ENCODE measurements around the gene HPSE2. TPM values are rescaled to one million over a fixed set of nuclear protein-coding genes. Genes with fewer than 3 reads are reported as not detected.

Gene HPSE2
- total RNA-seq, 2 experiments from 2014 or later: not detected

DNA sequence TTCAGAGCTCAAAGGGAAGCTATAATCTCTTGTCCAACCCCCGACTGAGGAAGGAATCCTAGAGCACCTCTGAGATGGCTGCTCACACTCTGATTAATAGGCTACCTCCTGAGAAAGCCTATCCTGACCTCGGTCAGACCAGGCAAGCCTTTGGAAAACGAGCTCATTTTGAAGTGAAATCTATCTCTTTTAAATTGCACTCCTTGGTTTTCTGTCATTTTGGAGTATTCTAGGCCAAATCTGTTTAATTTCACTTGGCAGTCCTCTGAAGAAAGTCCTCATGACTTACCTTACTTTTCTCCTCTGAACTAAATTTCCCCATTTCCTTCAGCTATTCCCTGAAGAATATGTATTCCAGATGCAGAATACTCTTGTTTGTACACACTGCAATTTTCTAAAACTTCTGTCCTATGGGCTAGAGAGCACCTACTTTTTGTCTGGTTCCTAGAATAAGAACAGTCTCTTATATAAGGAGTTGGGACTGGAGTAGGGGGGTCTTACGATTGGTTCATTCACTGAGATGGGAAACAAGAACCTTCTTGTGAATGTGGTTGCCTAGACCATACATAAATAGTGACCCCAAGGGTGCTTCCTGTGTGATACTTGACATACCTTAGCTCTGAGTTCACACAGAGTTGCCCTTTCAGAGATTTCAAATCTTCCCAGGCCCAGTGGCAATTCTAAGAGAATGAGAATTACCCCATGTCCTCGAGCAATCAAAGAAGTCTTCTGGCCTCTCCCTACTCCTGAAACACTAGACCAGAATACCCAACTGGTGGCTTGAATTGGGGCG lies 757.0 kb downstream of the HPSE2 start:
- peaks cover 7% of the 10 kb centered on the region for H3K27me3 Mint-ChIP-seq
- H3K27ac Mint-ChIP-seq: no peak overlapping the region
- H3K9me3 Mint-ChIP-seq: no peaks in the 10 kb centered on the region
- CTCF ChIA-PET: interaction anchor here (0.5 kb wide), 1 partner anchor 985 kb away, joined by 3 read pairs; no protein-coding TSS in a partner anchor
- no peaks in the 10 kb centered on the region for H3K36me3 Mint-ChIP-seq (ENCODE audit: low read depth)
- POLR2A ChIA-PET: no interaction called here
- peaks cover 6% of the 10 kb centered on the region for H3K4me1 Mint-ChIP-seq
- no peak for DNase-seq
- no peak overlapping the region for H3K4me3 Mint-ChIP-seq

GRCh38 chr10:98477861-98478260 lies 757.8 kb downstream of the HPSE2 start:
- peaks cover 4% of the 10 kb centered on the region for H3K27me3 Mint-ChIP-seq
- H3K27ac Mint-ChIP-seq: no peak overlapping the region
- peaks cover 6% of the 10 kb centered on the region for H3K4me1 Mint-ChIP-seq
- no peak overlapping the region for H3K4me3 Mint-ChIP-seq
- POLR2A ChIA-PET: no interaction called here
- no peaks in the 10 kb centered on the region for H3K9me3 Mint-ChIP-seq
- CTCF ChIA-PET: no interaction called here
- no peak for DNase-seq
- H3K36me3 Mint-ChIP-seq (ENCODE audit: low read depth): no peaks in the 10 kb centered on the region

DNA sequence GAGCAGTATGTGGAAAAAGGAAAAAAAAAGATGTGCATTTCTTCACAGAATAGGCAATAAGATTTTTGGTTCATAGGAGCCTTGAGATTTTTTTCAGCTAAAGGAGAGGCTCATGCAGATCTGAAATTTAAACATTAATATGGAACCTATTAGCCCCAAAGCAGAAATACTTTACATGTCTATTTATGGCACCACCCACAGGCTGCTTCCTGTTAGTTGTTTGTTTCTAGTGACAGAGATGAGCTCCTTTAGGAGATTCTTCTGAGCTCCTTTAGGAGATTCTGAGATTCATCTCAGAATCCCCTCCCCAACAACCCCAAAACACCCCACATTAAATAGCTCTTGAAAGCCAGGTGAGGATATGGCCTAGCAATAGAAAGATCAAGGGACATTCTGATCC lies 761.0 kb downstream of the HPSE2 start:
- ChIA-PET POLR2A (no interaction called here), CTCF (no interaction called here)
- H3K36me3 Mint-ChIP-seq (ENCODE audit: low read depth): no peaks in the 10 kb centered on the region

DNA sequence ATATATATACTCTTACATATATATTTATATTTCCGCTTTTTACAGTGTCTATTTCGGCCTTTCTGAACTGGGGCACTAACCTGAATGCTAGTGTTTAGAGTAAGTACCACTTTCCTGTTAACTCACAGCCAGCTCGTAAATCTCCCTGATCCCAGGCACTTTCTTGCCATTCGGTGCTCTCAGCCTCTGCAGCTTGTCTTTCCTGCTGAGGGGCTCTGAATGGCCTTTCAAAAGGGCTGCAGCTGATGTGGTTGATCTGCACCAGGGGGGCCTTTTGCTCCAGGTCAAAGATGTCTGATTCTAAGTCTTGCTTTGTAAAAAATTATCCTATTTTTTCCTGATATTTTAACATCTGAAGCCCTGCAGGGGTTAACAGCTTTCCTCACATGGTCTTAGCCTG lies 763.5 kb downstream of the HPSE2 start:
- H3K27ac Mint-ChIP-seq: no peak overlapping the region
- POLR2A ChIA-PET: no interaction called here
- H3K9me3 Mint-ChIP-seq: no peaks in the 10 kb centered on the region
- CTCF ChIA-PET: no interaction called here
- no peaks in the 10 kb centered on the region for H3K36me3 Mint-ChIP-seq (ENCODE audit: low read depth)
- H3K4me1 Mint-ChIP-seq: peaks cover 9% of the 10 kb centered on the region
- H3K4me3 Mint-ChIP-seq: no peak overlapping the region
- peaks cover 17% of the 10 kb centered on the region for H3K27me3 Mint-ChIP-seq
- no peak for DNase-seq

More for the DNA sequence above, 761.0 kb downstream of the HPSE2 start:
- Mint-ChIP-seq H3K27me3 (peaks cover 1% of the 10 kb centered on the region), H3K4me3 (no peak overlapping the region), H3K9me3 (no peaks in the 10 kb centered on the region), H3K27ac (no peak overlapping the region), H3K4me1 (no peaks in the 10 kb centered on the region)
- no peak for DNase-seq

GRCh38 chr10:98470850-98471249 lies 764.8 kb downstream of the HPSE2 start:
- H3K4me1 Mint-ChIP-seq: peaks cover 11% of the 10 kb centered on the region
- ChIA-PET CTCF (no interaction called here), POLR2A (no interaction called here)
- DNase-seq: no peak
- peaks cover 17% of the 10 kb centered on the region for H3K27me3 Mint-ChIP-seq
- no peak overlapping the region for H3K4me3 Mint-ChIP-seq
- no peak overlapping the region for H3K27ac Mint-ChIP-seq
- no peaks in the 10 kb centered on the region for H3K9me3 Mint-ChIP-seq
- no peaks in the 10 kb centered on the region for H3K36me3 Mint-ChIP-seq (ENCODE audit: low read depth)

- H3K4me3 Mint-ChIP-seq: no peak overlapping the region
- H3K9me3 Mint-ChIP-seq: no peaks in the 10 kb centered on the region
- POLR2A ChIA-PET: no interaction called here
- CTCF ChIA-PET: no interaction called here
- peaks cover 17% of the 10 kb centered on the region for H3K27me3 Mint-ChIP-seq
- H3K27ac Mint-ChIP-seq: no peak overlapping the region
- no peak for DNase-seq
- H3K4me1 Mint-ChIP-seq: peaks cover 11% of the 10 kb centered on the region
- no peaks in the 10 kb centered on the region for H3K36me3 Mint-ChIP-seq (ENCODE audit: low read depth)
Measured at GRCh38 chr10:98469001-98469931, 766.4 kb downstream of the HPSE2 start.

DNA sequence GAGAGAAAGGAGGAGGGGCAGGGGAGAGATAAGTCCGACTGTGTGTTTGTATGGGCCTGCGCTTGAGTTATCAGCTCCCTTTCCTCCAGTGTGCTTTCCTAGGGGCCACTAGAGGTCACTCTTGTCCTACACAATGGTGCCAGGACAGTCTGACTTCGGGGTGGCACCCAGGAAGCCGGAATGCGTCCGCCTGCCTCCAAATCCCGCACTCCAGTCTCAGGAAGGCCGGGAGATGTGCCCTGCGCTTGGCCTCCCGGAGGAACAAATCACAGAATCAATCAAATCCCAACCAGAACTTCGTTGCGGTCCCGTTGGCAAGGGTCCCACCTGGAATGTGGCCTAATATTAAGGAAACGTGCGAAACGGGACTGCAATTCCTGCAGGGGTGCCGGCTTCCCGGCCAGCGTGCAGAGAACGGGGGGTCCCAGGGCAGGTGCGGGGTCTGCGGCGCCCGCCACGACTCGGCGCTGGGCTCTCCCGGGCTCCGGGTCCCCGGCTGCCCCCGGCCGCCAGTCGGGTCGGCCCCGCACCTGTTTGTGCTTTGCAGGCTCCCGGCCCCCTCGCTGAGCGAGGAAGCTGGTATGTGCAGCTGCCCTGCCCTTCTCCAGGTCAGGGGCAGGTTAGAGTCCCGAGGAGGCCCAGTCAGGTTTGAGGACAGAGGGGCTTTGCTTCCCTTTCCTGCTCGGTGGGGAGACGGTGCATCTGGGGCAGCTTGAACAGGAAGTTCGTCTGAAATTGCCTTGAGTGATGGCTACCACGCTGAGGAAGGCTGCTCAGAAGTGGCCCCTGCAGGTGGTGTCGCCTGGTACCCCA lies 767.9 kb downstream of the HPSE2 start:
- H3K36me3 Mint-ChIP-seq (ENCODE audit: low read depth): no peaks in the 10 kb centered on the region
- ChIA-PET CTCF (interaction anchor here (0.6 to 1.8 kb wide), 10 partner anchors 10 to 779 kb away, joined by 3 to 5 read pairs (median 3); no protein-coding TSS in a partner anchor), POLR2A (no interaction called here)
- DNase-seq: peak; percentile 70
- H3K4me1 Mint-ChIP-seq: peaks cover 11% of the 10 kb centered on the region
- H3K27ac Mint-ChIP-seq: peak overlapping the region; percentile 83
- no peaks in the 10 kb centered on the region for H3K9me3 Mint-ChIP-seq
- H3K4me3 Mint-ChIP-seq: peak overlapping the region; percentile 82
- H3K27me3 Mint-ChIP-seq: peaks cover 16% of the 10 kb centered on the region

DNA sequence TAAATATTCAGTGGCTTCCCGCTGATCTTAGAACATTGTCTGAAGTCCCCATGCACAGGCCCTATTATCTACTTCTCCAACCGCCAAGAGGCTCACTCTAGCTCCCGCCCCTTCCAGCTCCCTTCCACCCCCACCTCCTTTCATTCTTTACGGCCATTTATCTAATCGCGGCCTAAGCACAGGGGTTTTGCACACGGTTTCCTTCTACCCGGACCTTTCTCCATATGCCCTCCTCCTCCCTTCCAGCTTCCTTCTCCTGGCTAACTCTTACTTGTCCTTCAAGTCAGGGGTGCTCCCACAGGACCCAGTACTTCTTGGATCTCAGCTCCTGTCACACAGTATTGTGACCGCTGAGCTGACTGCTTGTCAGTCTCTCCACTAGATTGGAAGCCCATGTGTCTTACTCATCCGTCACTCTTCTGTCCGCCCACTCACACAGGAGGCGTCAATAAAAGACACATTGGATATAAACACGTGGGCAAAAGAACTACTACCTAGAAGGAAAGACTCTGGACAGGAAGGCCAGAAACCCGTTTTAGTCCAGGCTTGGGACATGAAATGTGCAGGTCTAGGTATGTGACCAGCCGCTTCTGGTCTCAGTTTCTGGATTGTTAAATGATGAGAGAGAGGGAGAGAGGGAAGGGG lies 768.7 kb downstream of the HPSE2 start:
- CTCF ChIA-PET: interaction anchor here (0.6 to 1.8 kb wide), 9 partner anchors 9 to 780 kb away, joined by 3 to 5 read pairs (median 3); no protein-coding TSS in a partner anchor
- H3K9me3 Mint-ChIP-seq: no peaks in the 10 kb centered on the region
- peaks cover 16% of the 10 kb centered on the region for H3K27me3 Mint-ChIP-seq
- DNase-seq: no peak
- H3K4me1 Mint-ChIP-seq: peaks cover 11% of the 10 kb centered on the region
- H3K36me3 Mint-ChIP-seq (ENCODE audit: low read depth): no peaks in the 10 kb centered on the region
- no peak overlapping the region for H3K27ac Mint-ChIP-seq
- POLR2A ChIA-PET: no interaction called here
- H3K4me3 Mint-ChIP-seq: peak overlapping the region; percentile 82

- ChIA-PET POLR2A (no interaction called here), CTCF (no interaction called here)
- H3K27me3 Mint-ChIP-seq: peaks cover 16% of the 10 kb centered on the region
- DNase-seq: no peak
- no peak overlapping the region for H3K4me3 Mint-ChIP-seq
- H3K4me1 Mint-ChIP-seq: peaks cover 11% of the 10 kb centered on the region
- H3K36me3 Mint-ChIP-seq (ENCODE audit: low read depth): no peaks in the 10 kb centered on the region
- no peaks in the 10 kb centered on the region for H3K9me3 Mint-ChIP-seq
- H3K27ac Mint-ChIP-seq: no peak overlapping the region
Measured at GRCh38 chr10:98465866-98466265, 769.8 kb downstream of the HPSE2 start.

GRCh38 chr10:98463976-98464754 lies 771.5 kb downstream of the HPSE2 start:
- DNase-seq: no peak
- Mint-ChIP-seq H3K4me1 (peaks cover 11% of the 10 kb centered on the region), H3K4me3 (no peak overlapping the region), H3K36me3 (ENCODE audit: low read depth) (no peaks in the 10 kb centered on the region), H3K27me3 (peaks cover 13% of the 10 kb centered on the region), H3K27ac (no peak overlapping the region), H3K9me3 (no peaks in the 10 kb centered on the region)
- CTCF ChIA-PET: no interaction called here
- POLR2A ChIA-PET: no interaction called here

DNA sequence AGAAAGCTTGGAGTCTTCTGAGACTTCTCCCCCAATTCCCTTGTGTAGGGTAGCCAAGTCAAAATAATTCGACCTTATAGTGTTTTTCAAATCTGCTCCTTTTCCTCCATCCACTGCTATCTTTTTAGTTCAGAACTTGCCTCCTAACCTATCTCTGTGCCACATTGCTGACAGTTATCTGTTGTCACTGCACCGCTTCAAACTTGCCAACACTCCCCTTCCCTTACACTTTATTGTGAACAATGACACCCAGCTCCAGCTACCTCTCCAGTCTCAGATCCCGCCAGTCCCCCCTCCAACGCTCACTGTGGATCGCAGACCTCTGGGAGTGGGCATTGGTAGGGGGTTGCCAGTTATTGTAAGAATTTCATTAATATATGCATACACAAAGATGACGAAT lies 772.6 kb downstream of the HPSE2 start:
- POLR2A ChIA-PET: no interaction called here
- Mint-ChIP-seq H3K36me3 (ENCODE audit: low read depth) (no peaks in the 10 kb centered on the region), H3K27ac (no peak overlapping the region), H3K4me1 (peaks cover 6% of the 10 kb centered on the region), H3K9me3 (no peaks in the 10 kb centered on the region), H3K4me3 (no peak overlapping the region), H3K27me3 (peaks cover 5% of the 10 kb centered on the region)
- CTCF ChIA-PET: no interaction called here
- no peak for DNase-seq

- ChIA-PET POLR2A (no interaction called here), CTCF (no interaction called here)
- Mint-ChIP-seq H3K27ac (no peak overlapping the region), H3K4me3 (no peak overlapping the region), H3K4me1 (no peaks in the 10 kb centered on the region), H3K9me3 (no peaks in the 10 kb centered on the region), H3K27me3 (peaks cover 9% of the 10 kb centered on the region), H3K36me3 (ENCODE audit: low read depth) (no peaks in the 10 kb centered on the region)
- no peak for DNase-seq
Measured at GRCh38 chr10:98461500-98461842, 774.2 kb downstream of the HPSE2 start.

All from activated CD4-positive, alpha-beta T cell treated with anti-CD3 and anti-CD28 coated beads, Interleukin-2, amount 10 ng/mL, durations not matched to agents 7 days and 5 days (primary cell).